Limb (tissue), 2 donors: Measurements from ENCODE around the gene STMN3.
A peak's percentile ranks its signal among the peaks of the same experiment; 100 is the strongest.

Source experiments
- DNase-seq, 2 donors: peaks; one replicate each; pipeline ENCODE4 v3.0.0-alpha.2; 2016; ENCODE audit errors: extremely low spot score in 2 of 2

STMN3 gene

DNA sequence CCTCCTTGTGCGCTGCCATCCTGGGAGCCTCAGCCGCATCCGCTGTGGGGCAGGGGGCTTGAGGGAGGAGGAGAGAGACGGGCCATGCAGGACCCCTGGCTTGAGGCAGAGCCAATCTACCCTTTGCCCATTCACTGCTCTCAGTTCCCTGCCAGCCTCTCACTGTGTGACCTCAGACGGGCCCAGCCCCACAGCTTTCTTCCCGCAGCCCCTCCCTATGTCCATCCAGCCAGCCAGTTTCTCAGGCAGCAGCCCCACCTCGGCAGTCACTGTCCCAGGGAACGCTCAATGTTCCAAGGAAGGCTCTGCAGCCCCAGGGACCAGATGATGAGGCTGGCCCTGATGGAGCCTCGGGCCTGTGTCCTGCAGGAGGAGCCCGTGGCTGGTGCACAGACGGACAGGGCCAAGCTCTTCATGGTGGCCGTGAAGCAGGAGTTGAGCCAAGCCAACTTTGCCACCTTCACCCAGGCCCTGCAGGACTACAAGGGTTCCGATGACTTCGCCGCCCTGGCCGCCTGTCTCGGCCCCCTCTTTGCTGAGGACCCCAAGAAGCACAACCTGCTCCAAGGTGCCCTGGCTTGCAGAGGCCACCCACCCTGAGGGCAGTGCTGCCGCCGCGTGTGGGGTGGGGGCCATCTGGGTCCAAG, 39.3 kb upstream of the STMN3 start:
- DNase-seq = peak in 1 of 2 donors; percentile 34

DNA sequence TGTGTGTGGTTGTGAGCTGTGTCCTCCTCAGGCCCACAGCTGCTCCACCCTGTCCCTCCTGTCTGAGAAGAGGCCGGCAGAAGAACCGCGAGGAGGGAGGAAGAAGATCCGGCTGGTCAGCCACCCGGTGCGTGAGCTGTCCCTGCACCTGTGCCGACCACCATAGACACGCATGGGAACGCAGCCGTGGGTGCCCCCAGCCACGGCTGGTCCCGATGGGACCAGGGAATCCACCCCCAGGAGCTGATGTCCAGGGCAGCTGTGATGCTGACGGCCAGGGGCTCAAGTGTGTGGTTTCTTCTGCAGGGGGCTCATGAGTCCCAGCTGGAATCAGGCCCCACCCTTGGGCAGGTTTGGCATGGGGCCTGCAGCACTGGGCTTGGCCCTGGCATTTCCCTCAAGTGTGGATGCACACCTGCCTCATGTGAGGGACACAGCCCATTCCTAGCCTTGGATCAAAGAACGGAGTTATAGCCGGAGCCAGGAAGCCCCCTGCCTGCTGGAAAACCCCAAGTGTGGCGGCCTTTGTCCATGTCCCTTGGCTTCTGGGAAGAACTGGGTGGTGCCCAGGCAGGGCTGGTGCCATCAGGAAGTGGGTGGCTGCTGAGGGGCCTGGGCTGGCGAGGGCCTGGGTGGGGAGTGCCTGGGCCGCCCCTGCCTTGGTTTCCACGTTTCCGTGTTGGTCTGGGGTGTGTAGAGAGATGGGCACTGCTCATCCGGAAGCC, 38.6 kb upstream of the STMN3 start:
- DNase-seq = no peak

DNA sequence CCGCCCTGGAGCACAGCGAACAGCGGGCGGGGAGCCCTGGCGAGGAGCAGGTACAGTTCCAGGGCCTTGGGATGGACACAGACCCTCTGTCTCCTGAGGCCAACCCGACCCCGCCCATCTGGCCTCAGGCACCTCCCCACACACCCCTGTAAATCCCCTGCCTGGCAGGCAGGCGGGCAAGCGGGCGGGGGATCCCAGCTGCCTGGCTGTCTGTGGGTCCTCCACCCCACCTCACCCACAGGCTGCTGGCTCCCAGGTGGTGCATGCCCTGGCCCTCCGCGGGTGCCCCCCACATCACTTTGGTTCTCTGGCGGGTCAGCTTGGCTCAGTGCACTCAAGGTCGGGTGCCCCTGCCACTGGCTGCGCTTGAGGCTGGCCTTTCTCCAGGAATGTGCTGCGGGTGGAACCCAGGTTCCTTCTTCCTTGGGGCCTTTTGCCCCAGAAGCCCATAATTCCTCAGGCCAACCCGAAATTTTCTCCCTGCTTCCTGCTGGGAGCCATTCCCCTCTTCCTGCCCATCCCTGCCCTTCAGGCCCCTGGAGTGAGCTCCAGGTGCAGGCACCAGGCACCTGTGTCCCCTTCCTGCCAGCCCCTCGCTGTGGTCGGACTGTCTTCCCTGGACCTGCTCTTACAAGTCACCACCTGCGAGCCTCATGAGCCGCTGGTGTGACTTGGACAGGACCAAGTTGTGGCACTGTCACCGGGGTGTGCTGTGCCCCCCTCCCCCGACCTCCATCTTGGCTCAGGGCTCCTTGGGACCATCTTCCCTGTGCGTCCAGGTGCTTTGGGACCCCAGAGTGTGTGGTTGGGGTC, 37.9 kb upstream of the STMN3 start:
- DNase-seq = peak in 1 of 2 donors; percentile 33

DNA sequence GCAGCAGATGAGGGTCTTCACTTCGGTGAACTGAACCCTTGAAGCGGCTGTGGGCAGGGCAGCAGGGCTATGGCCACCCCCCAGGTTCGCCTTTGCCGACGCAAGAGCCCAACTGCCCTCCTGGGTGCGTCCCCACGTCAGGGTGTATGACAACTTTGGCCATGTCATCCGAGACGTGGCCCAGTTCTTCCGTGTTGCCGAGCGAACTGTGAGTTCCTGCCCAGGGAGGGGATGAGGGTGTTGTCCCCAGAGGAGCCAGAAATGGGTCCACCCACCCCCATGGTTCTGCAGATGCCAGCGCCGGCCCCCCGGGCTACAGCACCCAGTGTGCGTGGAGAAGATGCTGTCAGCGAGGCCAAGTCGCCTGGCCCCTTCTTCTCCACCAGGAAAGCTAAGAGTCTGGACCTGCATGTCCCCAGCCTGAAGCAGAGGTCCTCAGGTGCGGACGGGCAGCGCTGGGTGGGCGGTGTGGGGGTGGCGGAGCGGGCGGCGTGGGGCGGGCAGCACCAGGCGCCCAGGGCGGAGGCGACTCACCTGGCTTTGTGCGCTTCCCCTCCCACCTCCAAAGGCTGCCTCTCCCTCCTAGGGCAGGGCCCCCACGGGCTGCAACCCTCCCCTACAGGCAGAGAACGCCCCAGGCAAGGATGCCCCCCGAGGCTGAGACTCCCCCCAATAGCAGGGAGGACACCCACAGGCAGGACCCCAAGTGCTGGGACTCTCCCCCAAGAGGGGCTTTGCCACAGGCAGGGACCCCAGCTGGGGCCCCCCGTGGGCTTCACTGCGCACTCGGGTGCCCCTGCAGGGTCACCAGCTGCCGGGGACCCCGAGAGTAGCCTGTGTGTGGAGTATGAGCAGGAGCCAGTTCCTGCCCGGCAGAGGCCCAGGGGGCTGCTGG, 37.0 kb upstream of the STMN3 start:
- no peak for DNase-seq

DNA sequence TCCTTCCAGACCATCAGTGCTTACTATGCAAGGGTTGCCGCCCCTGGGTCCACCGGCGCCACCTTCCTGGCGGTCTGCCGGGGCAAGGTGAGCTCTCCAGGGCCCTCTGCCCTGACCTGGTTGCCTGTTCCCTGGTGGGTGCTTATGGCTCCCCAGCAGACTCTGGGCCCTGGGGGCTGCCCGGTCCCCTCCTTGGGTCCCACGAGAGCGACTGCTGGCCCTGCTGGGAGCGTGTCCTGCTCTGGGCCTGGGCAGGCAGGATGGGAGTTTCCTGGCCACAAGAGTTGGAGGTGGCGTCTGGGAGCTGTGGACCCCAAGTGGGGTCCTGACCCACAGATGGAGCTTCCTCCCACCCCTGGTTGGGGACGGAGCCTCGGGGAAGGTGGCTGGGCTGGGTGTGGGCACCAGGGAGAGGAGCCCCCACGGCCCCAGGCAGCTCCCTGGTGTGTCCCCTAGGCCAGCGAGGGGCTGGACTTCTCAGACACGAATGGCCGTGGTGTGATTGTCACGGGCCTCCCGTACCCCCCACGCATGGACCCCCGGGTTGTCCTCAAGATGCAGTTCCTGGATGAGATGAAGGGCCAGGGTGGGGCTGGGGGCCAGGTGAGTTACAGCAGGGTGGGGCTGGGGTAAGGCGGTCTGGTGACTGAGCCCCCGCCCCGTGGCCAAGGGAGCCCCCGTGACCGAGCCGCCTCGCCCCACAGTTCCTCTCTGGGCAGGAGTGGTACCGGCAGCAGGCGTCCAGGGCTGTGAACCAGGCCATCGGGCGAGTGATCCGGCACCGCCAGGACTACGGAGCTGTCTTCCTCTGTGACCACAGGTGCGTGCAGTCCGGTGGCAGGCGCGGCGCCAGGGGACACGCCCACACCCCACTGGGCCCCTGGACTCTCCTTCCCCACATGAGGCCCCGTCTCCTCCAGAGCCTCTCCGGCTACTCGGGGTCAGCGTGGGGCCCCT, 36.1 kb upstream of the STMN3 start:
- DNase-seq = peak in 1 of 2 donors; percentile 36

DNA sequence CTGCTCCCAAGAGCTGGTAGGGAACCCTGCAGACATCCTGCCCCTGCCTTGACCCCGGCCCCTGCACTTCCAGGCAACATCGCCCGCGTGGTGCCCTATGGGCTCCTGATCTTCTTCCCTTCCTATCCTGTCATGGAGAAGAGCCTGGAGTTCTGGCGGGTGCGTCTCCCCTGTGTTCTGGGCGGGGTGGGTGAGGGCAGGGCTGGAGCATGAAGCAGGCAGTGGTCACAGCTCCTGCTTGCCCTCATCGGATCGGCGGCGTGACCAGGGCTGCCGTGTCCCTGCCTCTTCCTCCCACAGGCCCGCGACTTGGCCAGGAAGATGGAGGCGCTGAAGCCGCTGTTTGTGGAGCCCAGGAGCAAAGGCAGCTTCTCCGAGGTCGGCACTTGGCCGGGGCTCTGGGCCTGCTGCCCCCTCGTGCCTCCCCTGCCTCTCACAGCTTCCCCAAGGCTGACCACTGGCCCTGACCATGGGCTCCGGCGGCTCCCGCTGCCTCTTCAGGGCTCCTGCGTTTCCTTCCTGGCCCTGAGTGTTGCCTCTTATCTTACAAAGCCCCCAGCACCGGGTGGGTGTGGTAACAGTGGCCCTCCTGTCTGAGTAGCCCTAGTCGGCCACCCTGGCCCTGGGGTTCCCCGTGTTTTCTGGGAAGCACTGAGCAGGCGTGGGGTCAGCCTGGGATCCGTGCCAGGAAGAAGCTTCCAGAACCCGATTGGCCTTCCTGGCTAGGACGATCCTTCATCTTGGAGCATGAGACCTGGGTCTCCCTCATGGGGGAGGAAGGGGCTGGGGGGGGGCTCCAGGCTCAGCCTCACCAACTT, 35.2 kb upstream of the STMN3 start:
- DNase-seq = no peak

DNA sequence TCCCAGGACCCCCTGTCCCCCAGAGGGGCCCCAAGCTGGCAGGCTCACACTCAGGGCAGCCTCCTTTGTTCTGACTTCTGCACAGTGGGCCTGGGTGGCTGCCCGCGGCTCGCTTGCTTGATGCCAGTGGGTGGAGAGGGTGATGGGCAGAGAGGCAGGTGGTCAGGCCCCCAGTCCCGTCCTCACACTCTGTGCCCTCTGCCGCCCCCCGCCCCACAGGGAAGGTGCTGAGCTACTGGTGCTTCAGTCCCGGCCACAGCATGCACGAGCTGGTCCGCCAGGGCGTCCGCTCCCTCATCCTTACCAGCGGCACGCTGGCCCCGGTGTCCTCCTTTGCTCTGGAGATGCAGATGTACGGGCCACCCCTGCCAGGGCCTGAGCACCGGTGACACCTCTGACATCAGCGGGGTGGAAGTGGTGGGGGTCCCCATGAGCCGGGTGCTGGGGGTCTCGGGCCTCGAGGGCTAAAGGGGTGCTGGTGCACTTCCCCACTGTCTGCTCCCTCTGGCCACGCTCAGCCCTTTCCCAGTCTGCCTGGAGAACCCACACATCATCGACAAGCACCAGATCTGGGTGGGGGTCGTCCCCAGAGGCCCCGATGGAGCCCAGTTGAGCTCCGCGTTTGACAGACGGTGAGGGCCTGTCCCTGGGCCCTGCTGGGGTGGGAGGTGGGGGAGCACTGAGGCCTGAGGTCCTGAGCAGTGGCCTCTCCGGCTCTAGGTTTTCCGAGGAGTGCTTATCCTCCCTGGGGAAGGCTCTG, 34.4 kb upstream of the STMN3 start:
- DNase-seq = no peak

DNA sequence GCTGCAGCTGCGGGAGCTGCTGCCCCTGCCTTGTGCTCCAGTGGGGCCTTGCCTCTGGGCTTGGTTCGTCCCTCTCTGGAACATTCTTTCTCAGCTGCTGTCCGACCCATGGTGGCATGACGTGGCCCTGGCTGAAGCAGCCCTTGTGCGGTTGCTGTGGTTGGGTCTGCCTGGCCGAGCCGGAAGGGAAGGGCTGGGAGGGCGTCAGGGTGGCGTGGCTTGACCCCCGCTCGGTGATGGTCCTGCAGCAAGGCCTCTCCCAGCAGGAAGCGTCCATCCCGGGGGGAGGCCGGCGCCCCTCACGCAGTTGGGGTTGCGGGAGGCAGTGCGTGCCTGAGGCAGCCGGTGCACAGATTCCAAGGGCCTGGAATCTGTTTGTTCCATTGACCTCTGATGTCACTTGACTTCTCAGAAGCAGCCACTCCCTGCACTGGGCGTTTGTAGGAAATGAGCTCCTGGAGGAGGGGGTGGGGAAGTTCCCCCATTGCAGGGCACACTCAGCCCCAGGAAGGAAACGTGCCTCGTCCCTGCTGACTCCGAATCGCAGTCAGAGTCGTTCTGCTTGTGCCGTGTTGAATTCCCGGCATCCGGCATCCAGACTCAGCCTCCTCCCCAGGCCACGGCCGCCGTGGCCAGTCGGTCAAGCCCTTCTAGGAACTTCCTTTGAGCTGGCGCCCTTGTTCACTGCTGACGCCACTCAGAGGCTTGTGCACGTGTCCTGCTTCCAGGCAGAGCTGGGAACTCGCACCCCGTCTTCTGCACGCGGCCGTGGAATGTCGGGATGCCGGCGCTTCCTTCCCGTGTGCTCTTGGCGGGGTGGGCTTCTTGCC, 33.5 kb upstream of the STMN3 start:
- peak in 1 of 2 donors; percentile 58 for DNase-seq

DNA sequence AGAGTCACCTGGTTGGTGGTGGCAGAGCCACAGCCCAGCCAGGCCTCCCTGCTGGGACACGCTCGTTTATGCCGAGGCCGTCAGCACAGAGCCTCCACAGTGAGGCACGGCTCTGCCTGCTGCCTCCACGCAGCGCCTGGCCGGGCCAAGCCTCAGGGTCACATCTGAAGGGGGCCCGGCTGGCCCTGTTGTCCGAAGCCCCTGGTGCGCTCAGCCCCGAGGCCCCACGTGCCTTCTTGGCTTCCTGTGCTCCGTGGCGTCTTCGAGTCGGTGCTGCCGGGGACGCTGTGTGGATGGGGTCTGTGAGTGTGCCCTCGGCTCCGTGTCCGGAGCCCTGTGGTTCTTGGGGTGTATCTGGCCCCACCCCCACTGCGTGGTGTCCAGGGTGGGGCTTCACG, 32.9 kb upstream of the STMN3 start:
- no peak for DNase-seq

DNA sequence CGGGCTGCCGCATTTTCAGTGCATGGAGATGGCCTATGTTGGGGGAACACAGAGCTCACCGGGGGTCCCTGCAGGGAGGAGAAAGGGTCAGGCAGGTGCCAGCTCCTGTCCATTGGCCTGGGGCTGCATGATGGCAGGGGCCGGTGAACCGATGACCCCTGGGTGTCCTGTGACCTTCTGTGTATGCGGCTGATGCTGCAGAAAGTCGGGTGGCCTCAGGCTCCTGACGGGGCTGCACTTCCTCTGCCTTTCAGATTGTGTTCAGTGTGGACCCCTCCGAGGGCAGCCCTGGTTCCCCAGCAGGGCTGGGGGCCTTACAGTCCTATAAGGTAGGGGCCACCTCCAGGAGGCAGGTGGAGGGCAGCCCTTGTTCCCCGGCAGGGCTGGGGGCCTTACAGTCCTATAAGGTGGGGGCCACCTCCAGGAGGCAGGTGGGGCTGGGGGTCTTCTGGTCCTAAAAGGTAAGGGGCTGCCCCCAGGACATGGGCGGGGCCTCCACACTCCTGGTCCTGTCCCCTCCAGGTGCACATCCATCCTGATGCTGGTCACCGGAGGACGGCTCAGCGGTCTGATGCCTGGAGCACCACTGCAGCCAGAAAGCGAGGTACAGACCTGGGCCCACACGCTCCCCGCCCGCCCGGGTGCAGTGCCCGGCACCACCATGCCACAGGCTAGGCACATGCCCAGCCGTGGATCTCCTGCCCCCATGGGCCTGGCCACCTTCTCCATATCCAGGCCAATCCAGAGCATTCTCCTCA, 32.2 kb upstream of the STMN3 start:
- DNase-seq = no peak

DNA sequence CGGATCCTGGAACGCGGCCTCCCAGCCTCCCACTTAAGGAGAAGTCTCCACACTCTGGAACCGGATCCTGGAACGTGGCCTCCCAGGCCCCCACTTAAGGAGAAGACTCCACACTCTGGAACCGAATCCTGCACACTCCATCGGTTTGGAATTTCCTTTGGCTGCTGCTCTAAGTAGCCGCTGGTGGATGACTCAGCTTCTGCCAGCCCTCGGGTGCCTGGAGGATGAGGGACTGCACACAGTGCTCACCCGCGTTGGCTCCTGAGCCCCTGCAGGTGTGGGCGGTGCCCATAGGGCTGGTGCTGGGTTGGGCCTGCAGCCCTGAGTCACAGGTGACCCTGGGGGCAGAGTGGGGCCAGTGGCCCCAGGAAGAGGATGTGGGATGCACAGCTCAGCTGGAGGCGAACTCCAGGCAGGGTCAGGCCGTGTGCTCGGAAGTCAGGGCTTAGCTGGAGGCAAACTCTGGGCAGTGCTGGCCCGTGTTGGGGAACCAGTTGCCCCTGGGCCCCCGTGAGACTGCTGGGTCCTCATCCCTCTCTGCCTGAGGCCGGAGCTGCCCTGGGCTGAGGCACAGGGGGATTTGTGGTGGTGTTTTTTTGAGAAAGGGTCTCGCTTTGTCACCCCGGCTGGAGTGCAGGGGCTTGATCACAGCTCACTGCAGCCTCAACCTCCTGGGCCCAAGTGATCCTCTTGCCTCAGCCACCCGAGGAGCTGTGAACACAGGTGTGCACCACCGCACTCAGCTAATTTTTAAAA, 29.3 kb upstream of the STMN3 start:
- no peak for DNase-seq

DNA sequence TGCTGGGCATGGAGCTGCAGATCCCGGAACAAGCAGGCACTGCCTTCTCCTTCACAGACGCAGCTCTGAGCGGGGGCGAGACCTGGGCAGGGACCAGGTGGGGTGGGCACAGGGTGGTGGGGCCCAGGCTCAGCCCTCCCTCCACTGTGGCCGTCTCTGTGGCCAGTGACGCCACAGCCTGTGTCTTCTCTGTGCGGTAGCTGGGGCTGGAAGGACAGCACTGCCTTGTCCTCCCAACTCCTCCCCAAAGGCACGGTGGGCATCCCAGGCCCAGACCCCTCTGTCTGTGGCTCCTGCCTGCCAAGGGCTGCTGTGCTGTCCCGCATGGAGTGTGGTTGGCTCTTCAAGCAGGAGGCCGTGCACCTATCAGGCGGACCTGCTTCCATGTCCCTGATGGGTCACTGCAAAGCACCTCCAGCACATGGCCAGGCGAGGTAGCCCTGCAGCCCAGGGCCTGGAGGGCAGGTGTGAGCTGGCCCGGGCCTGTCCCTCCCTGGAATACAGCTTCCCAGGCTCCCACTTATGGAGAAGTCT, 28.5 kb upstream of the STMN3 start:
- DNase-seq = no peak

DNA sequence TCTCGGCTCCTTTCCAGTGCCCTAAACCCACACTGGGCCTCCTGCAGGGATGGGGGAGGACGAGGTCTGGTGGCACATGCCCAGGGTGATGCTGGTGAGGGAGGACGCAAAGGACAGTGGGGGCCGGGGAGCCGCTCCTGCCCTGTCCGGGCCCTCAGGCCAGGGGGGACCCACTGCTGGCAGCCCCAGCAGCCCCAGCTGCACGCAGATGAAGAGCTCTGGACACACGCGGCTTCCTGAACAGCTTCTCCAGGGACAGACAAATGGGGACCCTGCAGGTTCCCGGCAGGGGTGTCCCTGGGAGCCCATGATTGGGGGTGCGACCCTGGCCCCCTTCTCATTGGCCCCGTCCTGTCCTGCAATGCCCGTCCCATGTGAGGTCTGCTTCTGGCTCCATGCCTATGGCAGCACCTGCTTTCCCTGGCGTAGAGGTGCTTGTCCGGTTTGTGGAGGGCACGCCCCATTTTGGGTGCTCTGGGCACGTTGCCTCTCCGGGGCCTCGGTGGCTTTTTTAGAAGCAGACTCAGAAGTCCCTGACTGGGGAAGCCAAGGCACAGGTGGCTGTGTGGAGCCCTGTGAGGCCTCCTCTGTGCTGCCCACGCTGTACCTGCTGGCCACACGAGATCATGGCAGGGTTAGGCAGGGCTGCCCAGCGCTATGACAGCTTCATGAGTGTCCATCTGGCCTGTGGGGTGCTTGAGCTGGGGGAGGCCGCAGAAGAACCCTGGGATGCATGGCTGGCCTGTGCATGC, 27.8 kb upstream of the STMN3 start:
- no peak for DNase-seq

DNA sequence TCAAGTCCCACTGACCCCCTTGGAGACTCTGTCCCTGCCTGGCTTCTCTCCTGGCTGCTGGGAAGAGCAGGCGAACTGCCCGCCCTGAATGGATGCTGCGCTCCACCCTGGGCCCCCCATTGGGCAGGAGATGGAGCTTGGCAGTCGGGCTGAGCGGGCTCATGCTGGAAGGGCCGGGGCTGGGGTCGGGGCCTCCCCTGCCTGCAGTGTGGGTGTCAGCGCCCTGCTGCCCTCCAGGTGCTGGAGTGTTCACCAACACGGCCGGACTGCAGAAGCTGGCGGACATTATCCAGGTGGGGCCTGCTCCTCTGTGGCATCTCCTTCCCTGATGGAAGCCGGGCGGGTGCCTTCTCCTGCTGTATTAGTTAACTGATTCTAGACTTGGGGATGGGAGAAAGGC, 27.2 kb upstream of the STMN3 start:
- DNase-seq = no peak

DNA sequence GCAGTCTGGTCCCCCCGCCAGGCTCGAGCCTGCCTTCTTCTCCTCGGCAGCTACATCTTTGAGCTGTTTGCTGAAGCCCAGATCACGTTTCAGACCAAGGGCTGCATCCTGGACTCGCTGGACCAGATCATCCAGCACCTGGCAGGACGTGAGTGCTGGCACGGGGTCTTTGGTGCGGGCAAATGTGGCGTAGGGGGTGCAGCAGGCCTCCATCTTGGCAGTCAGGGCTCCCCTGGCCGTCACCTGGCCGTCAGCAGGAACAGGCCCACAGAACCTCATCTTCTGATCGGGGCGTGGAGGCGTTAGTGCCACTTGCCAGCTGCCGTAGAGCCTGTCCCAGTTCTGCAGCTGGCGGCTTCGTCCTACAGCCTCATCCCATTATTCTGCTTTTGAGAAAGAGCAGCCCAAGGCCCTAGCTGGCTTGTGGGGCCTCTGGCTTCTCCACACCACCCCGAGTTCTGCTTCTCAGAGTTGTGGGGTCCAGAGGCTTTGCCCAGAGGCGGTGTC, 26.6 kb upstream of the STMN3 start:
- DNase-seq = no peak
